Measurements from ENCODE around the gene CPVL.

The CPVL gene

GRCh38 chr7:29040579-29040925 is 105.8 kb downstream of the CPVL start:
- no peak for DNase-seq

DNA sequence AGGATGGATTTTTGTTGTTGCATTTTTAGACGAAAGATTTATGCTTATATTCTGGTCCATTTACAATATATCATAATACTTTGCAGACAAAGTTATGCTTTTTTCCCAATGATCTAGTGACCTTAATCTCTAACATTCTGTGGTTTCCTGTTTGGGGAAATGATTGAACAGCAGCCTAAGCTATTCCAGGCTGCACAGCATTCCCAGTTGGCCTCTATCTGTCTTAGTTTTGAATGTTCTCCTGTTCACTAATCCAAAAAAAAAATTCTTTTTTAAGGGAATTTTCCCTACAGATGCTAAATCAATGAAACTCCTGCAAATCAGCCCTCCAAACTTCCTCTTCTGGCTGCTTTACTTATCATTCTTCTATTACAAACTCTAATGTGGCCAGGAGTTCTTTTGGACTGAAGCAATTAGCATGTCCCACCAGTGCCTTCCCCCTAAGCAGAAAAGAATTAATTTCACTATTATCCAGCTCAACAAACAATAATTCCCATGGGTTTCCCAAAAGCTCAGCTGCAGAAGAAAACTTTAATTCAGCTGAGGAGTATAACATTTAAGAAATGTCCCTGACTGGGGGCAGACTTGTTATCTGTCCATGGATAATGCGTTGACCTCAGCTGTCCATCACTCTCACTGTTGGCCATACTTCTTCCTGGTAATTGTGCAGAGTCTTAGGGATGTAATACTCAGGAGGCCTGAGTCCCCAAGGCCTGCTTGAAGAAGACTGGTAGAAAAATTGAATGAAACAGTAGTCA is 106.3 kb downstream of the CPVL start:
- no peak for DNase-seq

- no peak for DNase-seq
Observed at GRCh38 chr7:29038463-29038862, 107.9 kb downstream of the CPVL start.

DNA sequence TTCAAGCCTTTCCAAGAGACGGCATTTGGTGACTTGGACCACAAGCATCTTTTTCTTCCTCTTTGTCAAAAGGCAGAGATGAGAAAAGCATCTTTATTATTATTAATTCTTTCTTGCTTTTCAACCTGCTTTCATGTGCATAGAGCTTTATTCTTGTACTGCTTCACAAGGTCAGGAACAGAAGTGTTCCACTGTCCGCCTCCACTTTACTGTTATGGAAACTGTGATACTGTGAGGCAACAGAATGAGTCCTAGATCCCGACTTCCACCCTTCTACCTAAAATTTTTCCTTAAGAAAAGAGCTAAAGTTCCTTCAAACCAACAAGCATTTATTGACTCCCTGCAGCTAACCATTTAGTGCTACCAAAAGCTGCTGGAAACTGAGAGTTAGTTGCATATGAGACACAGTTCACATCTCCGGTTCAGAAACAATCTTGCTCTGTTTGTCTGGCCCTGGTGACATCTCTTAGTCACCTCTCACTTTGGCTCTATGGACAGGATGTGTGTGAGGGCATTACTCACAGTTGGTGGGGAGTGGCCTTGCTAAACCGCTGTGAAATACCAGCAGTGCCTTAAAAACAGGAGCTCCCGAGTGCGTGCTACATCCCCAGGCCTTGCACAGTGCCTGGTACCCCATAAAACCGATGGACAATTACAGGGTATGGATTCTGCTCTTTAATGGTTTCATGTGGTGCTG is 111.1 kb downstream of the CPVL start:
- DNase-seq, result no peak

GRCh38 chr7:29033584-29033983 is 112.8 kb downstream of the CPVL start:
- DNase-seq, result no peak

GRCh38 chr7:29032146-29032545 is 114.2 kb downstream of the CPVL start:
- DNase-seq, result no peak

DNA sequence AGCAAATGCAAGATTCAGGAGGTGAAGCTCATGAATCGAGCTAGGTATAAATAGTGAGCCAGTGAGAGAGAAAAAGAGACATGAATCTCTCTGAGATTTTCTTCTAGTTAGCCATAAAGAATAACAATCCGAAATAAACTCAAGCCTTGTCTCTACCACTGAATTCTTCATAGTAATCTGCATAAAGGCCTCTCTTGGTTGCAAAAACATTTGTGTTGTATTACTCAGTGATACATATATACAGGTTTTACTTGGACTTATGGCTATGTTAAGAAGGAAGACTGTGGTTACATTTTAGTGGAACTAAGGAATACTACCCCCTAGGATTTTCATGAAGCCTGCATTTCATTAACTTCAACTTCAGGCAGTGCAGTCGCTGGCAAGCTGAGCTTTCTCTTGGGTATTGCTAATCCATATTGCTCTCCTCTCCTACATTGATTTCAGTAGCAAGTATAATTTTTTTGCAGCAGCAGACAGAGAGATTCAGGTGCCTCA is 115.5 kb downstream of the CPVL start:
- DNase-seq, result no peak

GRCh38 chr7:29022291-29022988 is 123.9 kb downstream of the CPVL start:
- DNase-seq, result no peak

DNA sequence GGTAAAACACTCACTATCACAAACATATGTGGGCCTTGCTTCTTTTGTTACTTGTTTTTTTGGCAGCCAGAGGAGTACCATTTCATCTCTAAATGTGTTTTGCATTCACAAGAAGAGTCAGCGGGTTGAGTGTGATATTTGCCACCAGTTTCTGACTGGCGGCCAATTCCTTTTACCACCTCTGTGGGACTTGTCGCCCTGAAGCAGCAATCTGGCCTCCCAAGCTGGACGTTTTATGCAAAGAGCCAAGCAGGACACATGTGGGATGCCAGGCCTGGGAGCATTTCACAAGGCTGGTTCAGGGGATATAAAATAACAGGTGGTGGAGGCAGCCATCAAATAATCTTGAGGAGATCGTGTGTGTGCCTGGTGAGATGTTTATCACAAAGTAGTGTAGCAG is 126.4 kb downstream of the CPVL start:
- DNase-seq, result no peak

- DNase-seq, result no peak
Observed at GRCh38 chr7:29019387-29019786, 127.0 kb downstream of the CPVL start.

- no peak for DNase-seq
Observed at GRCh38 chr7:29017713-29018112, 128.6 kb downstream of the CPVL start.

DNA sequence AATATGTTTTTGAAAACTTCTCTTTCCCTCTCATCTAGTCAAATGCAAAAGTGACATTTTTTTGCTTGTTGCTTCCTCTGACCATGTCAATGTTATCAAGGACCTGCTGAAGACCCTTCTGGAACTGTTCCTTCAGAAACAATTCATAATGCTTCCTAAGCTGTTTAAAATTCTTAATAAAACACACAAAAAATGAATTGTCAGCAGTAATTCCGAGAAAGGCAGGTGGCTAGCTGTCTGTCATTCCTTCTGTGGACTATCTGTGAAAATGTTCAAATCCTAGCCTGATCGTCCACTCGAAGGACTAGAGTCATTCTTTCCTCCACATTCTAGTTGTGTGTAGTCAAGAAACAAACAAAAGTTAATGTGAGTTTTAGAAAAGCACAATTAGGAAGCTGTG is 131.6 kb downstream of the CPVL start:
- DNase-seq, result no peak

DNA sequence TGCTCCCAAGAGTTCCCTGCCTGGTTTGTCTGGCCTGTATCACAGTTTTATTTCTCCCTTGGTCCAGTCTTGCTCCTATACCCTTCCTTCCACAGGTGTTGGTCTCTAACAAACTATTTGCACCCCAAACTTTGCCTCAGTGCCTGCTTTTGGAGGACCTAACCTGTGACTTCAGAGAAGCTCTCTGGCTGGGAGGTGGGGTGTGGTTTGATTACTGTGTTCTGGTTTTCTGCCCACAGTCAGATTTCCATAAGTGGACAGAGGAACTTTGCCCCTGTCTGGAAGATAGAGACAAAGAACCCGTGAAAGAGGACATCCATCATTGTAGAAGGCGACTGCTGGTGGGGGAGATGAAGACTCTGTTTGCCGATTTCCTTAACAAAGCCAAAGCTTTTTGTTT is 132.4 kb downstream of the CPVL start:
- no peak for DNase-seq

- no peak for DNase-seq
Observed at GRCh38 chr7:29013082-29013695, 133.1 kb downstream of the CPVL start.

GRCh38 chr7:29009947-29010346 is 136.4 kb downstream of the CPVL start:
- no peak for DNase-seq

DNA sequence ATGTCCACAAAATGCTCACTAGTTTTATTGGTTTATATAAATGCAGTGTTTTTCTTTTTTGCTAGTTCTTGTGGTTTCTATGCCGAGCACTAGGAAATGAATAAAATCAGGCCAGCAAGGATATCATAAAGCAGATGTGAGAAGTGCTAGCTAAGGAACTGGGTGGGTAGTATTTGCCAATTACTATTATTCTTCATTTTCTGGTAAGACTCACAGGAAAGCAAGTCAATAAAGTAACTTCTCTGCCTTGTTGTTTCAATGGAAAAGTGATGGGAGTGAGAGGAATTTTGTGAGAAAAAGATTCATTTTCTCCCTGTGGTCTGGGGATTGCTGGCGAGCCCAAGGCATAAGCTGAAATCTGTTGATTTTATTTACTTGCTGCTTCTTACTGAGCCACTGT is 137.7 kb downstream of the CPVL start:
- no peak for DNase-seq

DNA sequence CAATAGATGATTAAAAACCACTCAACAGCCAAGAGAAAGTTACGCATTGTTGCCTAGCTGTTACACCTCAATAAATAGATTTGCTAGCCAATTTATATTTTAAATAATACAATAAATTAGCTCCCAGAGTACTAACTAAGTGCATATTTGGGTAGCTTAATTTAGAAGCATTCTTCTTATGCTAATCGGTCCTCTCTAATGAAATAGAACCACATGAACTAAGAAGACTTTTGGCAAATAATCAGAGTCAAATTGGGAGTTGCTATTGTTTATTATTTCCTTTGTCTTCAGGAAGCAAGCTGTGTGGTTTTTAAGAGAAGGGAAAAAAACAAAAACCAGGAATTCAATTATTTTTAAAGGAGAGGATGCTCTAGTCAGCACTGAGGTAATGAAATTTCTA is 139.2 kb downstream of the CPVL start:
- no peak for DNase-seq

GRCh38 chr7:29005829-29006228 is 140.5 kb downstream of the CPVL start:
- no peak for DNase-seq

DNA sequence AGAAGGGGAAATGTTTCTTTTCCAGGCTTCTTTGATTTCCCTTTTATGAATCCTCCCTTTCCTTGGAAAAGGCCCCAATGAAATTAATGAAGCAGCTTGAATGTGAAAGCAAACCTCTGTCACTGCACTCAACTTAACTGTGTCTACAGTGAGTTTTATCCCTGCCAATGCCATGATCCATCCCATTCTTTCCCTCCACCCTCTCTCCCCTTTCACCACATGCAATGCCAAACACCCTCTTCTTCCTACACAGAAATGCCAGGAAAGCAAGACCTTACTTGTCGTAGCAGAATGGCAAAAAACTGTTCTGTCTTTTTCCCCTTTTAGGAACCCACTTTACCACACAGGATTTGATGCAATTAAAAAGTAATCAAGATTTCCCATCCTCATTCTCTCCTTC is 140.9 kb downstream of the CPVL start:
- no peak for DNase-seq

- no peak for DNase-seq
Observed at GRCh38 chr7:29003703-29004102, 142.6 kb downstream of the CPVL start.

- no peak for DNase-seq
Observed at GRCh38 chr7:29000717-29001076, 145.6 kb downstream of the CPVL start.

- no peak for DNase-seq
Observed at GRCh38 chr7:28999895-29000716, 146.2 kb downstream of the CPVL start.

DNA sequence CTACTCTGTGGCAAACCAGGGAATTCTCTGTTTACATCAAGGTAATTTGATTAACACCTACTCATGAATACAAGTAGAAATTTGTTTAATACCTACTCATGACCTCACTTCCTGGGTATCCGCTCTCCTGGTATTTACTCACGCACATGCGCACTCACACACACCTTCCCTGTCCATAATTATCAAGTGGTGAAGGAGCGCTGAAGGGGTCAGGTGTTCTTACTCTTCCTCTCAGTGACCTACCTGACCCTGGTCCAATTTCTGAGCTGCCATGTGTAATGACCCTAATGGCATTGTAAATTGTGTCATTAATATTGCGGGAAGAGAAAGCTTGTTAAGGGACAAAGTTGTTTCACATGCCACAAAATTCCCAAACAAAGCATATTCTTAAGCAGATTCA is 146.9 kb downstream of the CPVL start:
- DNase-seq, result no peak
